ENCODE results near the gene PPP2R5D. TPM values are rescaled to one million over a fixed set of nuclear protein-coding genes. Genes with fewer than 3 reads are reported as not detected.

Gene PPP2R5D
- total and polyA plus RNA-seq, 2 donors from 2014 or later: 21.8 to 22.6 TPM

GRCh38 chr6:43052225-43052841 is 68.0 kb downstream of the PPP2R5D start:
- intact Hi-C loops (cut with DNase I): no loop called here
- peak in 1 of 5 donors; percentile 73 for DNase-seq
- H3K27me3 ChIP-seq (ENCODE audit: control insufficient read depth, insufficient read depth, low read length): no peaks in the 10 kb centered on the region
- TF ChIP-seq CTCF (IDR thresholded peaks at IDR 0.05; ENCODE audit: borderline replicate concordance, extremely low read depth, insufficient read depth): no peak
- peaks cover 0 to 15% (median 3%) of the 10 kb centered on the region in 3 donors for H3K4me1 ChIP-seq (ENCODE audit: control insufficient read depth in 2 of 3, insufficient read depth in 2 of 3, low read depth in 1 of 3, low read length in 3 of 3)
- no peak overlapping the region for H3K9ac ChIP-seq (ENCODE audit: low read length in 3 of 3)
- no peak overlapping the region for H3K4me3 ChIP-seq (ENCODE audit: low read length in 3 of 3)
- H3K27ac ChIP-seq (ENCODE audit: low read depth in 2 of 2, low read length in 2 of 2): no peak overlapping the region
- H3K9me3 ChIP-seq (ENCODE audit: control insufficient read depth in 2 of 3, insufficient read depth in 1 of 3, low read length in 3 of 3): no peaks in the 10 kb centered on the region
- no peak for FAIRE-seq
- peaks cover 10 to 19% (median 14%) of the 10 kb centered on the region in 3 donors for H3K36me3 ChIP-seq (ENCODE audit: control insufficient read depth in 2 of 3, insufficient read depth in 3 of 3, low read length in 3 of 3)

- DNase-seq: peak; percentile 30 to 86 (median 55)
- no peak for FAIRE-seq
Measured at GRCh38 chr6:43052842-43053544, 68.6 kb downstream of the PPP2R5D start.

GRCh38 chr6:43053545-43054205 is 69.3 kb downstream of the PPP2R5D start, which contains the start of gene CUL7:
Gene CUL7 (minus strand): TSS chr6:43053851. CDS start chr6:43052788, 1,063 bp downstream.
- peak within 1 kb of the TSS; percentile 65 to 74 (median 72) for H3K4me3 ChIP-seq (ENCODE audit: low read length in 3 of 3)
- H3K36me3 ChIP-seq (ENCODE audit: control insufficient read depth in 2 of 3, insufficient read depth in 3 of 3, low read length in 3 of 3): peaks cover 10 to 19% (median 19%) of the 10 kb centered on the region in 3 donors
- no peak for TF ChIP-seq CTCF (IDR thresholded peaks at IDR 0.05; ENCODE audit: borderline replicate concordance, extremely low read depth, insufficient read depth)
- no peak for FAIRE-seq
- H3K4me1 ChIP-seq (ENCODE audit: control insufficient read depth in 2 of 3, insufficient read depth in 2 of 3, low read depth in 1 of 3, low read length in 3 of 3): peaks cover 0 to 26% (median 6%) of the 10 kb centered on the region in 3 donors
- intact Hi-C loops (cut with DNase I): no loop called here
- DNase-seq: peak; percentile 95 to 98 (median 97)
- peak within 1 kb of the TSS; percentile 84 to 88 for H3K27ac ChIP-seq (ENCODE audit: low read depth in 2 of 2, low read length in 2 of 2)
- peak within 1 kb of the TSS; percentile 45 to 86 (median 83) for H3K9ac ChIP-seq (ENCODE audit: low read length in 3 of 3)
- H3K9me3 ChIP-seq (ENCODE audit: control insufficient read depth in 2 of 3, insufficient read depth in 1 of 3, low read length in 3 of 3): no peaks in the 10 kb centered on the region
- H3K27me3 ChIP-seq (ENCODE audit: control insufficient read depth, insufficient read depth, low read length): no peaks in the 10 kb centered on the region

More at GRCh38 chr6:43052842-43053544, 68.6 kb downstream of the PPP2R5D start:
- TF ChIP-seq CTCF (IDR thresholded peaks at IDR 0.05; ENCODE audit: borderline replicate concordance, extremely low read depth, insufficient read depth): no peak
- Histone ChIP-seq H3K27me3 (ENCODE audit: control insufficient read depth, insufficient read depth, low read length) (no peaks in the 10 kb centered on the region), H3K36me3 (ENCODE audit: control insufficient read depth in 2 of 3, insufficient read depth in 3 of 3, low read length in 3 of 3) (peaks cover 10 to 19% (median 19%) of the 10 kb centered on the region in 3 donors), H3K4me1 (ENCODE audit: control insufficient read depth in 2 of 3, insufficient read depth in 2 of 3, low read depth in 1 of 3, low read length in 3 of 3) (peaks cover 0 to 19% (median 3%) of the 10 kb centered on the region in 3 donors), H3K9ac (ENCODE audit: low read length in 3 of 3) (peak overlapping the region; percentile 45 to 86 (median 83)), H3K27ac (ENCODE audit: low read depth in 2 of 2, low read length in 2 of 2) (peak overlapping the region; percentile 84 to 88), H3K4me3 (ENCODE audit: low read length in 3 of 3) (peak overlapping the region; percentile 64 to 74 (median 72)), H3K9me3 (ENCODE audit: control insufficient read depth in 2 of 3, insufficient read depth in 1 of 3, low read length in 3 of 3) (no peaks in the 10 kb centered on the region)
- intact Hi-C loops (cut with DNase I): no loop called here
